H1 (cell line): ENCODE data around the gene CSDE1. TPM values are rescaled to one million over a fixed set of nuclear protein-coding genes. Genes with fewer than 3 reads are reported as not detected.

Experiments
- CTCF ChIA-PET: fragments of 300-600 bp; sonication (Branson Sonifier 250); formaldehyde crosslinking; loops from one replicate; lab custom pipeline; 2021; ENCODE audit not compliant: partially characterized antibody; lab: Charles Lee
- POLR2A ChIA-PET: fragments of 300-600 bp; sonication (Branson Sonifier 250); formaldehyde crosslinking; loops from one replicate; lab custom pipeline; 2021; ENCODE audit warnings: inconsistent platforms; ENCODE audit not compliant: partially characterized antibody; lab: Charles Lee
- DNase-seq, 2 experiments: peaks; one replicate each; pipeline versions ENCODE4 v3.0.0 to v3.0.0-alpha.2; 2010 to 2022; ENCODE audit warnings: low spot score in 2 of 2, low read depth in 1 of 2, mixed read lengths in 1 of 2
- FAIRE-seq: peaks from 2 replicates; lab custom pipeline; 2011; peaks lifted over from hg19 to GRCh38; lab: Jason Lieb, UNC
- H2AFZ ChIP-seq: 2 replicates; pipeline ENCODE4 v1.8.1; 2012; ENCODE audit warnings: low read length, inconsistent platforms
- H2AK5ac ChIP-seq: 2 replicates; pipeline ENCODE4 v1.6.1; 2013; ENCODE audit warnings: low read depth, low read length
- H2BK120ac ChIP-seq: replicated peaks from 2 replicates; pipeline ENCODE3; 2013; ENCODE audit warnings: low read depth, low read length, inconsistent platforms
- H2BK12ac ChIP-seq: 2 replicates; pipeline ENCODE4 v1.6.1; 2013; ENCODE audit warnings: low read depth, low read length
- H2BK15ac ChIP-seq: 2 replicates; pipeline ENCODE4 v1.6.1; 2013; ENCODE audit warnings: low read length
- H2BK20ac ChIP-seq: 2 replicates; pipeline ENCODE4 v1.6.1; 2013; ENCODE audit warnings: low read length
- H2BK5ac ChIP-seq: 2 replicates; pipeline ENCODE4 v1.6.1; 2013; ENCODE audit warnings: low read depth, low read length
- H3K14ac ChIP-seq: 2 replicates; pipeline ENCODE4 v1.6.1; 2013; ENCODE audit warnings: inconsistent platforms; ENCODE audit not compliant: insufficient read length
- H3K18ac ChIP-seq: 2 replicates; pipeline ENCODE4 v1.6.1; 2013; ENCODE audit warnings: low read length; ENCODE audit errors: extremely low read depth
- H3K23ac ChIP-seq: 2 replicates; pipeline ENCODE4 v1.6.1; 2013; ENCODE audit warnings: inconsistent platforms; ENCODE audit not compliant: insufficient read length
- H3K23me2 ChIP-seq: 2 replicates; pipeline ENCODE4 v1.6.1; 2013; ENCODE audit warnings: low read depth, low read length
- H3K27ac ChIP-seq: 2 replicates; pipeline ENCODE4 v1.6.1; 2011; ENCODE audit warnings: low read depth, low read length, inconsistent platforms
- H3K27me3 ChIP-seq, 4 experiments: replicated peaks in 1 of 4; 1 replicate in 1 of 4; 2 replicates in 3 of 4; pipeline versions ENCODE4 v1.6.1 to v1.8.1; 2011 to 2013; ENCODE audit warnings: low read length in 3 of 4, mild to moderate bottlenecking in 3 of 4, inconsistent platforms in 2 of 4, mixed read lengths in 2 of 4, moderate library complexity in 1 of 4; ENCODE audit not compliant: control insufficient read depth in 3 of 4, insufficient read depth in 3 of 4; ENCODE audit errors: extremely low read depth in 1 of 4
- H3K36me3 ChIP-seq, 4 experiments: 2 replicates each; pipeline versions ENCODE4 v1.6.1 to v1.8.1; 2011 to 2013; ENCODE audit warnings: mild to moderate bottlenecking in 4 of 4, low read length in 3 of 4, moderate library complexity in 2 of 4, control low read depth in 1 of 4, inconsistent platforms in 1 of 4; ENCODE audit not compliant: insufficient read depth in 4 of 4, control insufficient read depth in 2 of 4
- H3K4ac ChIP-seq: replicated peaks from 2 replicates; pipeline ENCODE3; 2013; ENCODE audit warnings: low read length, low read depth, mixed read lengths, inconsistent platforms; ENCODE audit not compliant: insufficient read length
- H3K4me1 ChIP-seq, 4 experiments: replicated peaks in 1 of 4; 1 replicate in 1 of 4; 2 replicates in 3 of 4; pipeline versions ENCODE4 v1.6.1 to v1.8.1; 2011 to 2013; ENCODE audit warnings: low read length in 3 of 4, inconsistent platforms in 2 of 4, mixed read lengths in 1 of 4; ENCODE audit not compliant: insufficient read depth in 4 of 4, control insufficient read depth in 3 of 4
- H3K4me2 ChIP-seq, 2 experiments: 2 replicates each; pipeline versions ENCODE4 v1.6.1 to v1.8.1; 2011 to 2013; ENCODE audit warnings: low read depth in 2 of 2, low read length in 2 of 2, control low read depth in 1 of 2, inconsistent platforms in 1 of 2, mild to moderate bottlenecking in 1 of 2; ENCODE audit not compliant: insufficient read depth in 1 of 2
- H3K4me3 ChIP-seq, 4 experiments: fragments of 200-600, 300-600 bp in 1 of 4; sonication (generic), shearing (Covaris generic), sonication (Bioruptor Twin) in 1 of 4; 2 replicates each; pipeline versions ENCODE4 v1.5.1 to v1.8.1; 2011 to 2016; ENCODE audit warnings: low read length in 4 of 4, low read depth in 3 of 4, control low read depth in 2 of 4, inconsistent platforms in 2 of 4, mild to moderate bottlenecking in 2 of 4, mixed read lengths in 1 of 4, moderate library complexity in 1 of 4; ENCODE audit not compliant: insufficient read depth in 2 of 4; ENCODE audit errors: extremely low read depth in 1 of 4
- H3K56ac ChIP-seq: replicated peaks from 2 replicates; pipeline ENCODE3; 2013; ENCODE audit warnings: low read depth, mild to moderate bottlenecking, mixed read lengths, low read length, inconsistent platforms; ENCODE audit not compliant: insufficient read length
- H3K79me1 ChIP-seq: 2 replicates; pipeline ENCODE4 v1.6.1; 2013; ENCODE audit warnings: low read depth, low read length, control low read depth
- H3K79me2 ChIP-seq, 2 experiments: 2 replicates each; pipeline versions ENCODE4 v1.6.1 to v1.8.1; 2012 to 2013; ENCODE audit warnings: low read length in 2 of 2, mild to moderate bottlenecking in 2 of 2, inconsistent platforms in 1 of 2; ENCODE audit not compliant: insufficient read depth in 2 of 2, control insufficient read depth in 1 of 2
- H3K9ac ChIP-seq, 4 experiments: replicated peaks in 1 of 4; 1 replicate in 1 of 4; 2 replicates in 3 of 4; pipeline versions ENCODE4 v1.6.1 to v1.8.1; 2011 to 2013; ENCODE audit warnings: low read depth in 3 of 4, low read length in 3 of 4, control low read depth in 2 of 4, mild to moderate bottlenecking in 2 of 4, moderate library complexity in 2 of 4, inconsistent platforms in 1 of 4; ENCODE audit errors: extremely low read depth in 1 of 4
- H3K9me3 ChIP-seq, 2 experiments: 2 replicates each; pipeline versions ENCODE4 v1.6.1 to v1.8.1; 2012 to 2013; ENCODE audit warnings: mild to moderate bottlenecking in 2 of 2, moderate library complexity in 2 of 2, control low read depth in 1 of 2, inconsistent platforms in 1 of 2, low read depth in 1 of 2, low read length in 1 of 2, mixed read lengths in 1 of 2; ENCODE audit not compliant: insufficient read depth in 2 of 2
- H4K20me1 ChIP-seq, 2 experiments: replicated peaks in 1 of 2; 2 replicates each; pipeline versions ENCODE3 to v1.8.1; 2011 to 2013; ENCODE audit warnings: inconsistent platforms in 2 of 2, low read length in 2 of 2, mild to moderate bottlenecking in 1 of 2; ENCODE audit not compliant: insufficient read depth in 2 of 2, control insufficient read depth in 1 of 2
- H4K5ac ChIP-seq: 2 replicates; pipeline ENCODE4 v1.6.1; 2013; ENCODE audit warnings: low read length, low read depth, mixed read lengths, inconsistent platforms; ENCODE audit not compliant: insufficient read length
- H4K8ac ChIP-seq: 2 replicates; pipeline ENCODE4 v1.8.0; 2013; ENCODE audit warnings: mild to moderate bottlenecking, moderate library complexity, low read length, inconsistent platforms; ENCODE audit not compliant: insufficient read depth; ENCODE audit errors: extremely low read depth
- H4K91ac ChIP-seq: replicated peaks from 2 replicates; pipeline ENCODE3; 2013; ENCODE audit warnings: low read length, mixed read lengths, inconsistent platforms; ENCODE audit not compliant: insufficient read length
- ASH2L ChIP-seq: fragments of 200-600, 300-600 bp; sonication (generic); IDR thresholded peaks from one replicate; pipeline ENCODE4 v1.7.1; 2017; ENCODE audit warnings: low read length
- CBX8 ChIP-seq: fragments of 300-800, 300-1000 bp; sonication (generic); IDR thresholded peaks from 2 replicates; pipeline ENCODE4 v1.7.1; 2016; ENCODE audit warnings: low read depth, low read length, borderline replicate concordance
- KDM5A ChIP-seq: fragments of 200-600 bp; IDR thresholded peaks from 2 replicates; pipeline ENCODE4 v1.7.1; 2012; ENCODE audit warnings: mild to moderate bottlenecking, low read length, inconsistent platforms, mixed read lengths
- NRF1 ChIP-seq: IDR thresholded peaks from 2 replicates; pipeline ENCODE4 v1.6.1; 2011; ENCODE audit warnings: mild to moderate bottlenecking, low read depth, low read length, improper control_type of control experiment
- RAD21 ChIP-seq, 2 experiments: IDR thresholded peaks in 1 of 2; conservative IDR thresholded peaks in 1 of 2; 2 replicates each; pipeline ENCODE4 v1.6.1; 2011; ENCODE audit warnings: low read depth in 2 of 2, low read length in 2 of 2, improper control_type of control experiment in 1 of 2, inconsistent platforms in 1 of 2, mild to moderate bottlenecking in 1 of 2, moderate library complexity in 1 of 2
- TAF1 ChIP-seq: IDR thresholded peaks from 2 replicates; pipeline ENCODE4 v1.6.1; 2011; ENCODE audit warnings: mild to moderate bottlenecking, low read depth, low read length
- TAF7 ChIP-seq: optimal IDR thresholded peaks from 2 replicates; pipeline ENCODE3; 2011; ENCODE audit warnings: low read depth, mild to moderate bottlenecking, inconsistent platforms, low read length, moderate library complexity, borderline replicate concordance
- WGBS, 2 experiments: shearing (Covaris generic) in 1 of 2; methylation state at CpG; one replicate each; pipeline versions ENCODE4 v1.1.6 to v1.1.7; 2013 to 2015; ENCODE audit warnings: low lambda C conversion rate in 2 of 2, mixed read lengths in 2 of 2, inconsistent platforms in 1 of 2, low coverage in 1 of 2, missing lambda C conversion rate in 1 of 2; ENCODE audit not compliant: insufficient replicate concordance in 2 of 2, insufficient coverage in 1 of 2, insufficient read length in 1 of 2; ENCODE audit errors: extremely low coverage in 1 of 2, missing lambda C conversion rate in 1 of 2; 5-methylcytosine and 5-hydroxymethylcytosine counted together
- polyA plus RNA-seq, 7 experiments: library from polyadenylated mRNA; depleted of rRNA in 3 of 7; stranded (reverse) in 5 of 7; unstranded in 2 of 7; fragments of >200 nt in 5 of 7; fragments of 200-250 nt in 2 of 7; gene quantifications; 1 replicate in 5 of 7; 2 replicates in 1 of 7; 4 replicates in 1 of 7; pipeline versions ENCODE4 v1.2.1 to v1.2.3, GENCODE V29; 2011 to 2013; ENCODE audit warnings: missing spikeins in 2 of 7, mixed read lengths in 2 of 7
- total RNA-seq: library from RNA; stranded (reverse); fragmentation: NEBNext Ultra II Directional; extraction: Animal tissue kit (Norgen Biotek cat#: 25700); gene quantifications from 2 replicates; pipeline ENCODE4 v1.2.1, GENCODE V29; 2021
- TF ChIP-seq, protein P1 (sequence below): IDR thresholded peaks from 2 replicates; pipeline ENCODE4 v1.6.1; 2011; ENCODE audit warnings: low read length, improper control_type of control experiment

The CSDE1 gene
- total and polyA plus RNA-seq, 2 of the 8 experiments (the other 6 are each of a cell fraction or from before 2014, with no cell fraction given), result 149 to 635 TPM

DNA sequence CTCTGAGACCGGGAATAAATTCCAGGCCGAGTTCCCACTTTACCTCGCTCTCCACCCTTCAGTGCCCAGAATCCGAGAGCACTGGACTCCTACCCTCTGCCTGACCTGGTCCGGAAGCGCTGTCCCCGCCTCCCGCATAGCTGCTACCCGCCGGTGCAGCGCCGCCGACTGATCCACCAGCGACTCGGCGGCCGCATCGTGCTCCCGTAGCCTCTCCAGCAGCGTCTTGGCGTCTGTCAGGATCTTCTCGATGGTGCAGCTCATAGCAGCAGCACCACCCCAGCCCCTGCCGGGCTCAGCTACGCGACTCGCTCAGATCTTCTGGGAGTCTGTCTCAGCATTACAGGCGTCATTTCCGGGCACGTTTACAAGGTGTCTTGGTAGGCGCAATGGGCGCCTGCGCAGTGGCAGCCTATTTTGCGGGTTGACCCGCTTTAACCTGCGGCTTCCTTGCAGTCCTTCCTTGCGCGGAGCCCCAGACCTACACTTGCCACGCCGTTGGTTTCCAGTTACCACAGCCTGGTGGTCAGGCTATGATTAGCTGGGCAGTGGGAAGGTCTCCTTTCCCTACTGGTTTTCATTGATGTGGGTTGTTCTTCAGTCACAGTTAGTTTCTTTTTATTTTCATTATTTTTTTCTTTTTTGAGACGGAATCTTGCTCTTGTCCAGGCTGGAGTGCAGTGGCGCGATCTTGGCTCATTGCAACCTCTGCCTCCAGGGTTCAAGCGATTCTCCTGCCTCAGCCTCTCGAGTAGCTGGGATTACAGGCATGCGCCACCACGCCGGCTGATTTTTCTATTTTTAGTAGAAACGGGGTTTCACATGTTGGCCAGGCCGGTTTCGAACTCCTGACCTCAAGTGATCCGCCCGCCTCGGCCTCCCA, 22.8 kb upstream of the CSDE1 start, which contains the start of gene SIKE1:
TSS of gene SIKE1 (minus strand) at position 342 of the 883 bp plus-strand sequence. CDS start at position 264, 78 bp downstream.
- 26% methylated on average over 53 of the region's 53 CpGs; no CpG with 5 or more reads in 1 of the 2 experiments for WGBS, 2 experiments
- H4K91ac ChIP-seq, result peak within 1 kb of the TSS; percentile 93
- TF ChIP-seq, protein P1, sequence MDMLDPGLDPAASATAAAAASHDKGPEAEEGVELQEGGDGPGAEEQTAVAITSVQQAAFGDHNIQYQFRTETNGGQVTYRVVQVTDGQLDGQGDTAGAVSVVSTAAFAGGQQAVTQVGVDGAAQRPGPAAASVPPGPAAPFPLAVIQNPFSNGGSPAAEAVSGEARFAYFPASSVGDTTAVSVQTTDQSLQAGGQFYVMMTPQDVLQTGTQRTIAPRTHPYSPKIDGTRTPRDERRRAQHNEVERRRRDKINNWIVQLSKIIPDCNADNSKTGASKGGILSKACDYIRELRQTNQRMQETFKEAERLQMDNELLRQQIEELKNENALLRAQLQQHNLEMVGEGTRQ, result no peak
- TF ChIP-seq KDM5A (peak; percentile 74), TAF1 (peak; percentile 92), NRF1 (peak; percentile 72), TAF7 (no peak), RAD21 (IDR thresholded peaks at IDR 0.05 in 1 of 2, conservative IDR thresholded peaks at IDR 0.05 in 1 of 2; ENCODE audit: low read depth in 2 of 2, low read length in 2 of 2) (peak; percentile 3 to 4; a peak in 1 of 4 replicates), CBX8 (no peak), ASH2L (peak; percentile 84)

More for the DNA sequence above, 22.8 kb upstream of the CSDE1 start, which contains the start of gene SIKE1:
- Histone ChIP-seq H3K14ac (no peak within 1 kb of the TSS), H2AK5ac (no peak within 1 kb of the TSS), H3K56ac (peak within 1 kb of the TSS; percentile 17), H3K27me3 (peaks cover 0 to 9% (median 2%) of the 10 kb centered on the region in 4 experiments; a peak in 3 of 7 replicates), H3K79me2 (peaks cover 0 to 24% of the 10 kb centered on the region in 2 experiments; a peak in 2 of 4 replicates), H2BK120ac (no peak within 1 kb of the TSS), H2BK15ac (peak within 1 kb of the TSS; percentile 49; the same call in 1 of the 2 replicates), H3K4me2 (peak within 1 kb of the TSS; percentile 53 to 81), H3K9ac (peak within 1 kb of the TSS; percentile 68 to 88 (median 86)), H2BK20ac (no peak within 1 kb of the TSS), H2BK12ac (peak within 1 kb of the TSS; percentile 30; the same call in 1 of the 2 replicates), H3K23ac (no peak within 1 kb of the TSS), H3K9me3 (no peaks in the 10 kb centered on the region), H3K18ac (no peak within 1 kb of the TSS), H3K36me3 (peaks cover 0 to 24% (median 6%) of the 10 kb centered on the region in 4 experiments; a peak in 5 of 8 replicates), H3K4ac (no peak within 1 kb of the TSS), H4K8ac (peak within 1 kb of the TSS; percentile 97), H2AFZ (peak within 1 kb of the TSS; percentile 89; the same call in 1 of the 2 replicates), H4K20me1 (no peaks in the 10 kb centered on the region), H3K27ac (peak within 1 kb of the TSS; percentile 79), H4K5ac (peak within 1 kb of the TSS; percentile 60), H3K23me2 (no peaks in the 10 kb centered on the region), H3K79me1 (no peaks in the 10 kb centered on the region), H3K4me1 (no peaks in the 10 kb centered on the region), H2BK5ac (peak within 1 kb of the TSS; percentile 84), H3K4me3 (peak within 1 kb of the TSS; percentile 68 to 95 (median 86))
- ChIA-PET CTCF (interaction anchor here (0.5 to 1.1 kb wide), 2 partner anchors 261 to 292 kb away, joined by 3 read pairs; no protein-coding TSS in a partner anchor), POLR2A (interaction anchor here (0.6 to 1.4 kb wide), 7 partner anchors 18 to 208 kb away, joined by 3 to 10 read pairs (median 3); partner anchors contain the start of gene CSDE1)
- FAIRE-seq, result peak; percentile 72
- DNase-seq, result peak; percentile 88 to 89
